Retina (tissue), 1 donor: Measurements from ENCODE around the gene LRRIQ1.

Experiments used
- DNase-seq: peaks from one replicate; pipeline ENCODE4 v3.0.0-alpha.2; 2016

LRRIQ1 gene

DNA sequence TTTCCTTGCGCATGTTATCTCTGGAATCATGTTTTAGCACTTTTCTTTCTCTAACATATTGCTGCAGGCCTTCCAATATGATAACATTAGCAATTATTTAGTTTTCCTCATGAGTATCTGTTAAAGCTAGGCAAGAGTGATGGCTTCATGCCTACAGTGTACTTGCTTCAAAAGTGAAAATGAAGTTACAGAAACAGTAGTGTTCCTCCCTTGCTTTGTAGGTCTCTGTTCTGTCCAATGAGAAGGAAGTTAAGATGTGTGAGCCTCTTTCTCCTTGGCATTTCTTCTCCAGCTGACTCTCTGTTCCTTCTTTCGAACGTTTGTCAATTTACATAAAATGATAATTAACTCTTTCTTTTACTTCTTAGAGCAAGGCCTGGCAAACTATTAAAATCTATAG is 22.2 kb downstream of the LRRIQ1 start:
- DNase-seq: no peak

DNA sequence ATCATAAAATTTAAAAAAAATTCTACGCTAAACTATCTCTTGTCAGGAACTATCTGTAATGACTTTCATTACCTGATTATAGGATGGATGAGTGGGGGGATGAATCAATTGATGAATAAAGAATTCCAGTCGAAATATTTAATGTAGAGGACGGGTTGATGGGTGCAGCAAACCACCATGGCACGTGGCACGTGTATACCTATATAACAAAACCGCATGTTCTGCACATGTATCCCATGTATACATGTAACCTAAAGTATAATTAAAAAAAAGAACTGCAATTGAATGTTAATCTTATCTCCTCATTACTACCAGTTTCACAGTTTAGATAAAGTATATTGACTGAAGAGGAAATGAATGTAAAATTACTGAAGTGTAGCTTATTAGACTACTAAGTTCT is 23.4 kb downstream of the LRRIQ1 start:
- DNase-seq: no peak

DNA sequence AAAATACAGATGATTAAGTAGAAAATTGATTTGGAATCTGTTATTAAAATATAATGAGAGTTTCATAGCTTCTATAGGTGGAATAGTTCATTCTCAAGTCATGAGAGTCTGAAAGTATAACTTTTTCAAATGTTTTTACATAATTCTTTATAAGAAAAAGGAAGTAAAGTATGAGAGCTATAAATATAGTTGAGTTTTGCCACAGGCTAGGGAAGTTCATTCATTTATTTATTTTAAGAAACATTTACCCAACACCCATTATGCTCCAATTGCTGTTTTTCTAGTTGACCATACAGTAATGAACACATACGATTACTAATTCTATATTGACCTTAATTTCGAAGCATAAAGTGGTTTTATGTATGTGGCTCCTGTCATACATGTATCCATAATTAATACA is 24.8 kb downstream of the LRRIQ1 start:
- DNase-seq: no peak

DNA sequence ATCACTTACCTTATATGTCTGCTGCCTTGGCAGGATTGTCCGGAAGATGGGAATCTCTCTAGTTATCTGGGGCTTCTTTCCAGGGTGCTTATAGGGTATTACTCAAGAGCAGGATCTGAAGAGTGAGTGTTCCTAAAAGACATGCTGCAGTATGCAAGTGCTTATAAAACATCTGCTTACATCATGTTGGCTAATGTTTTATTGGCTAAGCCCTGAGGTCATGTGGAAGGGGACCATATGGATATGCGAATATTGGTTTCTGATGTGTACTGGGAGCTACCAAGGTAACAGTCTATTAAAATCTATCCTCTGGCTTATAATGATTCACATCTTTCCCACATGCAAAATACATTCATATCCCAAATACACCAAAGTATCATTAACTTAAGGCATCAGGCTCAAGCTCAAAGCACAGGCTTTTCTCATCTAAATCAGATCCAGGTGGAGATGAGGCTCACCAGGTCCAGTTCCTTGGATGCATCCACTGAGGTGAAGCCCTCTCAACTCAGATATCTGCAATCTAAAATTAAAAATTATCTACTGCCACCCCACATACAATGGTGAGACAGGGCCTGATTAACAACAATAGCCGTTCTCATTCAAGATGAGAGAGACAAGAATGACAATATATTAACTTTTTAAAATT is 29.8 kb downstream of the LRRIQ1 start:
- no peak for DNase-seq

DNA sequence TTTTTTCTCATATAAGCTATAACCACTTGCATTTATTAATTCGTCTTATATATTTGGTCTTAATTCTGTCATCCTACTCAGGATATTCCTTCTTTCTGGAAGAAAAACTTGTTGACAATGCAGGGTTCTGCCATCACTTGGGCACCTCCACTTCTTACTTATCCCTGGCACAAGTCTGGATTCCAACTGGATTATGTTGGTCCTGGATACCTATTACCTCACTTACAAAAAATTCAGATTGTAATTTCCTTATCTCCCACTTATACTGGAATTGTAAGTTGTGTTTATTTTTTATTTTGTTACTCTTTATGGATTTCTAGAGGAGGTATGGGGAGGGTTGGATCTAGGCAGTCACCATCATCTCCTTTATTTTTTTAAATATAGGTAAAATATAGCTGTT is 36.7 kb downstream of the LRRIQ1 start:
- DNase-seq: no peak

DNA sequence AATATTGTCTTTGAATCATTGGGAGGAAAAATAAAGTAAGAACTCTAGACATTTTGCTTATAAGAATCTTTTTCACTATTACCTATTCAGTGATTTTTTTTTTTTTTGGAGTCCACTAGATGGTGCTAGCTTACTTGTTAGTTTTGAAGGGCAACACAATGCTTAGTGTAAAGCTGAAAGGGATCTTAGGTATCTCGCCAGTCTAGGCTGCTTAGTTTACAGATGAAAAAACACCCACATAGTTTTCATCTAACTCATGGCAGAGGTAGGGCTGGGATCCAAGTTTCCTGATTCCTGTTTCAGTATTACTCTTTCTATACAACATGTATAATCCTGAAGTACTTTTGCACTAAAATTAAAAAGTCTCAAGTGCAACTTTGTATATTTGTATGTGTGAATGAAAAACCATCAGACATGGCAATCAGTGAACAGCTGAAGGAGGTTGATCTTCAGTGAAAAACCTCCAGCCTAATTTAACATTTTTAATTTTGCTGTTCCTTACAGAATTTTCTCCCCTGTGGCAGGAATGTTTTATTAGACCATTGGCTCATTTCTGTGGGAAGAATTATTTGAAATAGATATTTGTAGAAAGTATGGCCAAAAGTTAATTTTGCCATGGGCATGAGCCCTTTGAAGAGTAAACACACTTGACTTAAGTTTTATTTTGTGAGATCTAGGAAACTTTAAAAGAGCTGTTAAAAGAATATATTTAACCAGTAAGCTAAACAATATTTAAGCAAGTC is 40.7 kb downstream of the LRRIQ1 start:
- peak; percentile 28 for DNase-seq

DNA sequence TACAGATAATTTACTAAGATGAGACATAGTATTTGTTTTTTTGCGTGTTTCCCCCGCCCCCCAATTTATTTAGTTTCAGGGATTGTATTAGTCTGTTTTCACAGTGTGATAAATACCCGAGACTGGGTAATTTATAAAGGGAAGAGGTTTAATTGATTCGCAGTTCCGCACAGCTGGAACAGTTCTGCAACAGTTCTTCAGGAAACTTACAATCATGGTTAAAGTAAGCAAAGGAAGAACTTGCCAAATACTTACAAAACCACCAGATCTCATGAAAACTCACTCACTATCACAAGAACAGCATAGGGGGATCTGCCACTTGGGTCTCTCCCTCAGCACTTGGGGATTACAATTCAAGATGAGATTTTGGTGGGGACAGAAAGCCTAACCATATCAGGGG is 48.9 kb downstream of the LRRIQ1 start:
- DNase-seq: no peak

DNA sequence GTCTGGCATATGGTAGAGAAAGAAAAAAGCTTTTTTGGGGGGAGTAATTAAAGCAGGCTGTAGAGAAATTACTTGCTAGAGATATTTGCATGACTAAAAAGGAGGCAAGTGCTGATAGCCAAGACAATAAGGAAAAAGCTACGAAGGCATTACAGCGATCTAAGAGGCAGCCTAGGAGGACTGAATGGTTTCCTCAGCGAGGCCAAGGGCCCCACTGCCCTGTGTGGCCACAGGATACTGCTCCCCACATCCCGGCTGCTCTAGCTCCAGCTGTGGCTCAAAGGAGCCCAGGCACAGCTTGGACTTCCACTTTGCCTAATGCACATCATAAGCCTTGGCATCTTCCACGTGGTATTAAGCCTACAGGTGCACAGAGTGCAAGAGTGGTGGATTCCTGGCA is 53.6 kb downstream of the LRRIQ1 start:
- no peak for DNase-seq

DNA sequence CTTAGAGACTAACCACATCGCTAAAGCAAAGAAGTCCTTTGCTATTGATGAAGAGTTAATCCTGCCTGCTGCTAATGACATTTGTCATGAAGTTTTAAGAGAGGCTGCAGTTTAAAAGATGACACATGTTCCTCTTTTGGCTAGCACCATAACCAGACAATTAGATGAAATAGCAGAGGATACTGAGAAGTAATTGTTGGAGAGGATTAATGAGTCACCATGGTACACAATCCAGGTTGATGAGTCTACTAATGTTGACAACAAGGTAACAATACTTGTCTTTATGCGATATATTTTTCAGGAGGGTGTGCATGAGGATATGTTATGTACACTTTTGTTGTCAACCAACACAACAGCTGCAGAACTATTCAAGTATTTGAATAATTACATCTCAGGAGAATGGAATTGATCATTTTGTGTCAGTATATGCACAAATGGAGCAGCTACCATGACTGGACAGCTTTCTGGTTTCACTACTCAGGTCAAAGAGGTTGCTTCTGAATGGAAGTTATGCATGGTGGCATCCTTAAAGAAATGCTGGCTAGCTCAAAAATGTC is 56.7 kb downstream of the LRRIQ1 start:
- DNase-seq: no peak

DNA sequence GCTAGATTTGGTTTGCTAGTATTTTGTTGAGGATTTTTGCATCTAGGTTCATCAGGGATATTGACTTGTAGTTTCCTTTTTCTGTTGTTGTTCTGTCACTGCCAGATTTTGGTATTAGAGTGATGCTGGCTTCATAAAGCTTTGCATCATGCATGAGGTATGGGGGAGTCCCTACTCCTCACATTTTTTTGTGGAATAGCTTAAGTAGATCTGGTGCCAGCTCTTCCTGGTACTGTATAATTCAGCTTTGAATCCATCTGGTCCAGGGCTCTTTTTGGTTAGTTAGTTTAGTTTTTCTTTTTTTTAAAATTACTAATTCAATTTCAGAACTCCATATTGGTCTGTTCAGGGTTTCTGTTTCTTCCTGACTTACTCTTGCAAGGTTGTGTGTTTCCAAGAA is 59.4 kb downstream of the LRRIQ1 start:
- no peak for DNase-seq

DNA sequence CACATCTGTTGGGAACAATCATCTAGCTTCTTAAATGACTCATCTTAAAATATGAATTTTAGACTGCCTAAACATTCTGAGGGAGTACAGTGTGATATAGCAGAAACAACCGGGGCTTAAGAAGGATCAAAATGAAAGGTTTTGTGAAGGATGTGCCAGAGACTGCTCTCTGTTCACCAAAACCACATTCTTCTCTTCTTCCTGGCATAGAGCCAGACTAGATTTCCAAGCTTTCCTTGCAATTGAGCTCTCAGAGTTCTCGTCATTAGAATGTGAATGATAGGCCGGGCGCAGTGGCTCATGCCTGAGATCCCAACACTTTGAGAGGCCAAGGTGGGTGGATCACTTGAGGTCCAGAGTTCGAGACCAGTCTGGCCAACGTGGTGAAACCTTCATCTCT is 94.5 kb downstream of the LRRIQ1 start:
- DNase-seq: no peak

DNA sequence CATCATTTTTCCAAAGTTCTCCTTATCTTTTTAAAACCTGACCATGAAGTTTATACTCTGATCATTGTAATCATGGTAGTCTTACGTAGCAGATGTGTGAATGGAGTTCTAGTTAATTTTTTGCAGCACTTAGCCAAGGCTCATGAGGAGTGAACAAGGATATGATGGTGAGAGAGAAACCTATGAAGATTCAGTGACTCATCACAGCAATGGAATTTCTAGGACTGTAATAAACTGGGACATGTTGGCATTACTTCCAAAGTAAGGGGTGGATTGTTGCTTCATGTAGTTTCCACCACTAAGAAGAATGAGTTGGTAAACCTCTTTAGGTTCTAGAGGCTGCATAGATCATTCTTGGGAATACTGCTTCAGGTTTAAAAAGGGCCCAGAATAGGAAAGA is 102.7 kb downstream of the LRRIQ1 start:
- no peak for DNase-seq

DNA sequence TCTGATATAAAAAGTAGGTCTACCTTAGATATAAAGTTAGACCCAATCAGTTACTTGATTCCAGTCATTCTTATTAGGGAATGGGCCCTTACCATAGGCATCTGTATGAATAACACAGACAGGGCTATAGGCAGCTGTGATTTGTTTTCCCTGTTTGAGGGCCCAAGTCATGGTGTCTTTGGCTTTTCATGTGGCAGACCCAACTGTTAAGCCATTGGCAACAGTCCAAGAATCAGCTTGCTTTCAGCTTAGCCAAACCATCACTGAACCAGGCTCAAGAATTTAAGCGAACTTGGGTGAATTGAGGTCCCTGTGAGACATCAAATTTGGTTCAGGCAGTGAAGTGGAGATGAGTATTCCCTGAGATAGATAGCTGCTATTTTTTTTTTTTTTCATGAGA is 111.2 kb downstream of the LRRIQ1 start:
- DNase-seq: no peak

DNA sequence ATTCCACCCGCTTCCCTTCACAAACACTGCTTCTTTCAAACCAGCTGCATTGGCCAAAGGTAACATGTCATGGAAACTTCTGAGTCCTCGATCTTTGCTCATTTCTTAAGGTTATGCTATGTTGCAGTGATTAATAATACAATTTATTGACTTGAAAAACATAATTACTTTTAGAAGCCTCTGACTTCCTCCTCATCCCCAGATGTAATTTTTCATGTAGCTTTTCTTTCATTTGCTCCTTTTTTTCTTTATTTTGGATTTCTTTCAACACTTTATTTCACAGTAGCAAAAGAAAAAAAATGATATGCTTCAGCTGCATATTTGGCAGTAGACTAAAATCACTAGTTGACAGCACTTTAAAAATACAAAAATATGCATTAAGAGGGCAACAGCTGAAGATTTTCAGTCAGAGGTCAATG is 116.2 kb downstream of the LRRIQ1 start:
- DNase-seq: no peak

DNA sequence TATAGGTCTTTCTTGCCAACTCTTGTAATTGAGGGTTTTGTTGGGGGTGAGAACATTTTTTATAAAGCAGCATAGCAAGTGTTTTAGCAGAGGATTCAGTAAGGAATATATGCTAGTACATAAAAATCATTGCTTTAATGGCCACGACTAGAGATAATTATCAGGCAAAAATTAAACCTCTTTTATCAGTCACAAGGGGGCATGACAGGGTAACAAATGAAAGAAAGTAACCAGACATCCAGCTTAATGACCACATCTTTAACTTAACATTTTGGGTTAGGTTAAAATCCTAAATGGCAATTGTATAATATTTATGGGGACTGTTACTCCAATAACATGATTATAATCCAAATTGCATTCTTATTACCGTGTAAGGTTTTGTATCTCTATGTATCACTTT is 119.6 kb downstream of the LRRIQ1 start:
- no peak for DNase-seq

DNA sequence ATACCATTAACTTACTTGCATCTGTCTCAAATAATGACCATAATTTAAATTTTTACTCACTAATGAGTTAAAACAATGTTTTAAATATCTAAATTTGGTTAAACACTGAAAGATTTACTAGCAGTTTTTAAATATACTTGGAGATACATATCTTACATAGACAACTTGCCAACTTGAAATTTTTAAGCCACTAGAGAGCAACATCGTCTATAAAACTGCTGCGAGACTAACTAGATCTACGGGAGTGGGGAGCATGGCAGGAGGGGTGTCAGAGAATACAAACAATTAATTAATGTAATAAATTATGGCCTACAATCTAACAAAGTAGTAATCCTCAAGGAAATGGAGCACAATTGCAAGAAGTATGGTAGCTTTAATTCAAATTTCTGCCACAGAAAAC is 120.4 kb downstream of the LRRIQ1 start:
- no peak for DNase-seq

DNA sequence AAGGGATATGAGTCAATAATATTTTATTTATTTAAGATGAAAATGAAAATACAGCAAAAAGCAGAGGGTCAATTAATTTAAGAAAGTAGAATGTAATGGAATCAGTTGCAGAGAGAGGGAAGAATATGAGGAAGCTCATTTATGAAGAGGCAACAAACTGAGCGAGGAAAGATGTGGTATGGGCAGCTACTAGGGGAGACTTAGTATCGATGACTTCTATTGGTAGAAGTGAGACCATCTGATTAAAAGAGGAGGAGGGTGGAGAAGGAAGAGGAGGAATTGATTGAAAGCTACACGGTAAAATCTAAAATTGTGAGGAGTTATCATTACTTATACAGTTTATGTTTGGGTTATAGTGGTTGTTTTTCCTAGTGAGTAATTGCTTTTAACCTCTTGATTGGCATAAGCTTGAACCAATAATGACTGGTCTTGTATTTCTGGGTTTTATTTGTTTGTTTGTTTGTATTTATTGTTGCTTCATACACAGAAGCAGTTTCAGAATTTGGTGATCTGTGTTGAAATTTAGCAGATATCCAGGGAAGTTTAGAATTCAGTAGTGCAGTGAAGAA is 121.0 kb downstream of the LRRIQ1 start:
- no peak for DNase-seq

DNA sequence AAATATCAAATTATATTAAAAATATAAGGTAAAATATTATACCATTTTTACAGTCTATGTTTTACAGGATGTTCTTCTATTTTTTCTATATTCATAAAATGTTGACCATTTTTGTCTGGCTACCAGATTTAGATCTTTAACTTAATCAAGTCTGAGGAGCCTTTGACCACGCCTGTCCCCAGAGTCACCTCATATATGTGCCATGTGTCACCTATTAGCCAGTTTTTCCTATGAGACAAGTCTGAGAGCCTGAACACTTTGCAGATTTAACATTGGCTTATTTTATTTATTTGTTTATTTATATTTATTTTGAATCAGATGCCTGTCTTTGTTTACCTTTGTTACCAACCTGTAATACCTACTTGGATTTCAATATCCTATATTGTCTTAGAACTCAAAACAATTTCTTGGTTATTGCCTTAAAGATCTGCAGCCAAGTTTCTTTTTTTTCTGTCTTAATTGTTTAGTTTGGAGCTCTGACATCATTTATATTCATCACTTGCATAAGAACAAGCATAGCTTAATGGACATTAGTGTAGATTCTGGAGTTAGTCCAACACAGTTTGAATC is 127.7 kb downstream of the LRRIQ1 start:
- no peak for DNase-seq

DNA sequence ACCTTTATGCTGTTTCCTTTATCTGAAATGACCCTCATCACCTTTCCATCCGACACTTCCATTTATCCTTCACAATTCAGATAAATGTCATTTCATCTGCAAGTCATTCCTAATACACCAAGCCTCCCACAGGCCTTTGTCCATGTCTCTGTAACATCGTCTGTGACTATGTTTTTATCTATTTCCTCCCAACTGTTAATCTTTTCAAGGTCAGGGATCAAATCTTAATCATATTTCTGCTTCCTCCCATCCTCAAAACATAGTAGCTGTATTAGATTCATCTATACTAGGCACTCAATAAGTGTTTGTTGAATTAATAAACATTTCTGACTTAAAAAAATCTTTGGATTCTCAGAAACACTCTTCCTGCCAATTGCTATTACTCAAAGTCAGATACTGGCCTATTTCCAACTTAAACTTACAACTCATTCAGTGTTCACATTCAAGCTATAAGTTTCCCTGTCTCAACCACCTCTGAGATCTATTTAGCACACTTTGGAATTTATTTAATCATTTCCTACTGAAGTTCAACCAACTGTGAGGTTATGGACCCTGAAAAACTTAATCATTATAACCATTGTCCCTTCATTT is 143.6 kb downstream of the LRRIQ1 start:
- no peak for DNase-seq

DNA sequence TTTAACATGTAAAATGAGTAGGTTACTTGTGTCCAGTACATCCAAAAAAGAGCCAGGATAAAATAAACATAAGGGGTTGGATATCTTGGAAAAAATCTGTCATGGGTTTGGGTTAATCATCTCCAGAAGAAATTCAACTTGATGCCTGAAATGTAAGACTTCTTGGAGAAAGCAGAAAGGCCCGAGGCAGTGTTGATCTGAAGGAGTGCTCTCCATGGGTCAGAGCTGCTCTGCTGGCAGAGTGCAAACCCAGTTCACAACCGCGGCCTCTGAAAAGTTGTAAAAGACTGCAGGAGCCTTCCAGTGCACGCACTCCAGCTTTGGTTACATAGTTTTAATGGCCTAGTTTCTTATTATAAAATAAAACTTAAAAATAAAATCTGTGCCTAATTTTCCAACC is 146.5 kb downstream of the LRRIQ1 start:
- no peak for DNase-seq

DNA sequence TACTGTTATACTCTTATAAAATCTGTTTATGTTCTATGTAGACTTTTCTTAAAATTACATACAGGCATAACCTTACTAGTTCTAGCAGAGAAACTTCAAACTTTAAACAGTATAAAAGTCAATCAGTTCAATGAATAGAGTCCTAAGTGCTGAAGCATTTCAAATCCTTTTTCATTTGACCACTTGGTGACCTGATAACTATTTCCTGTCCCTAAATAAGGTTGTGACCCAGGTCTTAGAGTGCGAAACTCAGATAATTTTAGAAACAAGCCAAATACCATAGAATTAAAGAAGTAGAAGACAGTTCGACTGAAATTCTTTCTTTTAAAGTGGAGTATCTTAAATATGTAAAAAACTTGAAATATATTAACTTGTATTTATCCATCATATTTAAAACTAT is 147.7 kb downstream of the LRRIQ1 start:
- DNase-seq: no peak

DNA sequence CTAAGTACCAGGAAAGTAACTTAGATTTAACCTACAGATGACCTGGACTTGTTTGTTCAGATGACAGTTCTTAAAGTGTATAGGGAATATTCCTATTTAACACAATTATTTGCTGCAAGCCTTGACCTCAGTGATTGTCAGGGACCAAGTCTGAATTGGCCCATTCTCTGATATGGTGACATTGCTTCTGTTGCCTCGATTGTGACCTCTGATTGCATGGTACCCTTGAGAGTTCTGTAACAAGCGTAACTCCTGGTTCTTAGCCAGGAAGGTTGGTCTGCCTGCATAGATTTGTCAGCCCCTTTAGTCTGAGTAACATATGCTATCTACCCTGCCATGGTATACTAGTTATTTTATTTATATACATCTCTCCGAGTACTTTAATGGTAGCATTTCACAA is 150.1 kb downstream of the LRRIQ1 start:
- no peak for DNase-seq

DNA sequence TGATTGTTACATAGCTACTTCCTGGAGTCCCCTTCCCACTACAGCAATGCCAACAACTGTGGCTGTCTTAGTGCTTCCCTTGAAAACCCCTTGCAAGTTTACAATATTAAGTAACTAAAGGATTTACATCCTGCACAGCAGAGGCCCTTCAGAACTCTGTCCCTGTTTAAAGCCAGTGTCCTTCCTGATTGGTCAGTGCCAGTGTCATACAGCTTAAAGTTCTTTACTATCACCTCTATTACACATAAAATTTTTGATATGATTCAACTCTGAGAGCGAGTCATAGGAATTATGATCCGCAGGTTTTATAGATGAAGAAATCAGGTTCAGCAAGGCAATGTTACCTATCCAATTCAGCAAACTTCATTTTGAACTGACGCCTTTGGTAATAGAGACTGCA is 152.5 kb downstream of the LRRIQ1 start:
- DNase-seq: no peak

DNA sequence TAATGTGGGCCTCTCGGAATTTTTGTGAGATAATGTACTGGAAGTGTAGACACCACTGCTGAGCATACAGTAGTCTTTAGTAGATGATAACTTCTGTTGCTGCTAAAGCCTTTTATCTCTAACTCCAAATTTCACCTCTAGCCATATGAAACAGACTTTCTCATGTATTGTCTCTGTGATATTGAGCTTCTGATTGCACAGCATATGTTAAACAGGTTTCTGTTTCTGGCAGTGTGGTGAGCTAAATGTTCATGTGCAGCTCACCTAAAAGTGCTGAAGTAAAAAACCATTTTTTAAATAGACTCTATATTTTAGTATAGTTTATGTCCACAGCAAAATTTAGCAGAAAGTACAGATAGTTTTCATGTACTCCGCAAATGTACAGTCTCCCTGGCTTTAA is 154.6 kb downstream of the LRRIQ1 start:
- DNase-seq: no peak
